Activated CD8-positive, alpha-beta memory T cell treated with anti-CD3 and anti-CD28 coated beads for 36 hours (primary cell): Measurements from ENCODE around the gene MISP3. TPM values are rescaled to one million over a fixed set of nuclear protein-coding genes. Genes with fewer than 3 reads are reported as not detected.
"Not testable (repeated sequence)": the region's sequence is repeated elsewhere in the genome, so short reads cannot be mapped to it uniquely, and the experiment has no call there.

Experiments used
- CTCF ChIA-PET: fragments of 350-600 bp; sonication (Branson Sonifier 250); formaldehyde crosslinking; loops from one replicate; lab custom pipeline; 2021; ENCODE audit warnings: antibody characterized with exemption; lab: Charles Lee
- POLR2A ChIA-PET: fragments of 350-600 bp; sonication (Branson Sonifier 250); formaldehyde crosslinking; loops from one replicate; lab custom pipeline; 2021; ENCODE audit warnings: antibody characterized with exemption; lab: Charles Lee
- total RNA-seq, 2 experiments: library from RNA; stranded (reverse); gene quantifications; one replicate each; pipeline ENCODE4 v1.2.3, GENCODE V29; 2021

Gene MISP3
- total RNA-seq, 2 experiments from 2014 or later, result 1.0 to 1.1 TPM

GRCh38 chr19:14050512-14050911 is 22.1 kb upstream of the MISP3 start:
- POLR2A ChIA-PET, result no interaction called here
- CTCF ChIA-PET, result interaction anchor here (0.7 to 1.2 kb wide), 2 partner anchors 170 to 183 kb away, joined by 3 read pairs; no protein-coding TSS in a partner anchor

- CTCF ChIA-PET, result interaction anchor here (1.2 to 2.6 kb wide), 2 partner anchors 8 to 170 kb away, joined by 3 to 5 read pairs; no protein-coding TSS in a partner anchor
- POLR2A ChIA-PET, result not testable (repeated sequence)
Observed at GRCh38 chr19:14050961-14051360, 21.6 kb upstream of the MISP3 start.

DNA sequence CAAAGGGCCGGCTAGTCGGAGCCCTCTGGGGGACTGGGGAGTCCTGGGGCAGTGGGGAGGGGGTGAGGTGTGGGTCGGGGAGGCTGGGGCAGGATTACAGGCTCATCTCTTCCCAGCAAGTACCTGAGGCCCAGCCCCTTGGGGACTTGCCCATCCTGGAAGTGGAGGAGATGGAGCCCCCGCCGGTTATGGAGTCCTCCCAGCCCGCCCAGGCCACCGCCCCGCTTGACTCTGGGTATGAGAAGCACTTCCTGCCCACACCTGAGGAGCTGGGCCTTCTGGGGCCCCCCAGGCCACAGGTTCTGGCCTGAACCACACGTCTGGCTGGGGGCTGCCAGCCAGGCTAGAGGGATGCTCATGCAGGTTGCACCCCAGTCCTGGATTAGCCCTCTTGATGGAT is 20.6 kb upstream of the MISP3 start:
- ChIA-PET POLR2A (interaction anchor here (0.7 kb wide), 1 partner anchor 13 kb away, joined by 7 read pairs; no protein-coding TSS in a partner anchor), CTCF (interaction anchor here (2.6 kb wide), 1 partner anchor 9 kb away, joined by 5 read pairs; no protein-coding TSS in a partner anchor)

- ChIA-PET POLR2A (interaction anchor here (0.7 kb wide), 1 partner anchor 13 kb away, joined by 7 read pairs; no protein-coding TSS in a partner anchor), CTCF (interaction anchor here (0.6 to 2.6 kb wide), 3 partner anchors 10 to 106 kb away, joined by 3 to 5 read pairs (median 3); no protein-coding TSS in a partner anchor)
Observed at GRCh38 chr19:14052470-14052869, 20.1 kb upstream of the MISP3 start.

DNA sequence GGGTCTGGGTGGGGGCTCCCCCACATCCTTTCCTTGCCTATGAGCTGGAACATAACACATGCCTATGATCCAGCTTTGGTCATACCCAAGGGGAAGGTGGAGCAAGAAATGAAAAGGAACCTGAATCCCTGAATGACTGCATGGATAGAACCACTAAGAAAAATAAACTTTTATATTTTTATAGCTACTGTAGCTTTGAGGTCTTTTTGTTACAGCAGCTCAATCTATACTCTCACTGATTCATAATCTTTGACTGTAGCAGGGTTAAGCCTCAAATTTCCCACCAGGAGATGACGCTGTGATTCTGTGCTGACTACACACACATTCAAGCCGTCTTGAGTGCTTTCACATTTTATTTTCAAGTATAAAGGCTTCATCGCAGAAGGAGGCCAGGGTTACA is 19.6 kb upstream of the MISP3 start:
- ChIA-PET CTCF (interaction anchor here (0.6 to 2.6 kb wide), 4 partner anchors 10 to 106 kb away, joined by 3 to 5 read pairs (median 3); no protein-coding TSS in a partner anchor), POLR2A (interaction anchor here (0.5 to 0.6 kb wide), 2 partner anchors 25 to 1269 kb away, joined by 3 to 7 read pairs; no protein-coding TSS in a partner anchor)

- ChIA-PET CTCF (interaction anchor here (0.7 to 2.6 kb wide), 2 partner anchors 11 to 18 kb away, joined by 3 to 5 read pairs; no protein-coding TSS in a partner anchor), POLR2A (interaction anchor here (0.5 to 0.6 kb wide), 2 partner anchors 25 to 1269 kb away, joined by 3 to 7 read pairs; no protein-coding TSS in a partner anchor)
Observed at GRCh38 chr19:14053500-14053899, 19.1 kb upstream of the MISP3 start.

GRCh38 chr19:14054099-14054498 is 18.5 kb upstream of the MISP3 start:
- ChIA-PET POLR2A (no interaction called here), CTCF (interaction anchor here (0.8 to 1.3 kb wide), 2 partner anchors 11 to 17 kb away, joined by 4 to 5 read pairs; no protein-coding TSS in a partner anchor)

- CTCF ChIA-PET, result interaction anchor here (0.8 to 1.3 kb wide), 2 partner anchors 11 to 16 kb away, joined by 4 to 5 read pairs; no protein-coding TSS in a partner anchor
- POLR2A ChIA-PET, result no interaction called here
Observed at GRCh38 chr19:14054721-14055120, 17.9 kb upstream of the MISP3 start.

DNA sequence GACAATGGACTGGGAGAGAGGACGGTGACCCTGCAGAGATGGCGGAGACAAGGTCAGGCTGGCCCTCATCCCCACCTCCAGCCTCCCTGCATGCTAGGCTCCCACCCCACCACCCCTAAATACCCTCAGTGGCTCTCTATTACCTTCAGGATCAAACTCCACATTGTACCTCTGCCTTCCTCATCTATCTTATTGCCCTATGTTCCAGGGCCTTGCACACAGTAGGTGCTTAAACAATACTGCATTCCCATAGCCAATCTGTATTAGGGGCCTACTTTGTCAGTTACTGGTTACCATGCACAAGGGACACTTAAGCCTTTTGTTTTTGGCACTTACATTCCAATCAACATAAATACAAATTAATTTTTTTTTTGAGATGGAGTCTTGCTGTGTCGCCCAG is 17.2 kb upstream of the MISP3 start:
- ChIA-PET POLR2A (no interaction called here), CTCF (interaction anchor here (1.3 kb wide), 1 partner anchor 16 kb away, joined by 5 read pairs; no protein-coding TSS in a partner anchor)

DNA sequence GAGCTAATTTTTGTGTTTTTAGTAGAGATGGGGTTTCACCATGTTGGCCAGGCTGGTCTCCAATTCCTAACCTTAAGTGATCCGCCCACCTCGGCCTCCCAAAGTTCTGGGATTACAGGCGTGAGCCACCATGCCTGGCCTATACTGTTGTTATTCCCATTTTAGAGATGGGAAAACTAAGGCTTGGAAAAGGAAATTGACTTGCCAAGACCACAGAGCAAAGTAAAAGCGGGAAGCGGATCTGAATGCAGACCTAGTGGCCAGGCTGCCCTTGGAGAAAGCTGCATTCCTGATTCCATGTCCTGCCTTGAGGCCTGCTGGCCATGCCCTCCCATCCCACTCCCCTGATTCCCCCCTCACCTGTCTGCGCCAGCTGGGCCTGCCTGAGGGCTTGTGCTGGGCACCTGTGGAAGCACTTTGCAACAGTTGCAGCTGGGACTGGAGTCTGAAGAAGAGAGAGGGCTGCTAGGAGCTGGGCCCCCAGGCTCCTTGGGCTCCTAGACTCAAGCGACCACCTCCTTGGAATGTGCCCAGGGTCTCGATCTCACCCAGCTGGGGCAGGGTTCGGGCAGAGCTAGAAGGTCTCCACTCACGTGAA is 16.4 kb upstream of the MISP3 start:
- ChIA-PET POLR2A (no interaction called here), CTCF (interaction anchor here (1.4 to 1.6 kb wide), 2 partner anchors 17 to 80 kb away, joined by 3 read pairs; partner anchors contain the start of gene ASF1B)

GRCh38 chr19:14056741-14057356 is 15.7 kb upstream of the MISP3 start:
- ChIA-PET POLR2A (interaction anchor here (0.5 kb wide), 1 partner anchor 22 kb away, joined by 3 read pairs; no protein-coding TSS in a partner anchor), CTCF (interaction anchor here (0.7 to 3.2 kb wide), 4 partner anchors 8 to 80 kb away, joined by 3 to 15 read pairs (median 3); partner anchors contain the start of genes ASF1B and IL27RA)

GRCh38 chr19:14058182-14059092 is 14.1 kb upstream of the MISP3 start:
- CTCF ChIA-PET, result interaction anchor here (0.7 to 4.6 kb wide), 15 partner anchors 10 to 182 kb away, joined by 3 to 37 read pairs (median 4); partner anchors contain the start of genes IL27RA, MISP3 and RLN3

GRCh38 chr19:14059093-14059480 is 13.5 kb upstream of the MISP3 start:
- POLR2A ChIA-PET, result interaction anchor here (0.5 kb wide), 1 partner anchor 21 kb away, joined by 4 read pairs; no protein-coding TSS in a partner anchor
- CTCF ChIA-PET, result interaction anchor here (0.6 to 4.6 kb wide), 19 partner anchors 10 to 265 kb away, joined by 3 to 37 read pairs (median 4); partner anchors contain the start of genes IL27RA, MISP3 and RLN3

More at GRCh38 chr19:14058182-14059092, 14.1 kb upstream of the MISP3 start:
- POLR2A ChIA-PET, result no interaction called here

GRCh38 chr19:14059652-14060155 is 12.9 kb upstream of the MISP3 start:
- POLR2A ChIA-PET, result interaction anchor here (0.5 kb wide), 1 partner anchor 22 kb away, joined by 4 read pairs; no protein-coding TSS in a partner anchor

DNA sequence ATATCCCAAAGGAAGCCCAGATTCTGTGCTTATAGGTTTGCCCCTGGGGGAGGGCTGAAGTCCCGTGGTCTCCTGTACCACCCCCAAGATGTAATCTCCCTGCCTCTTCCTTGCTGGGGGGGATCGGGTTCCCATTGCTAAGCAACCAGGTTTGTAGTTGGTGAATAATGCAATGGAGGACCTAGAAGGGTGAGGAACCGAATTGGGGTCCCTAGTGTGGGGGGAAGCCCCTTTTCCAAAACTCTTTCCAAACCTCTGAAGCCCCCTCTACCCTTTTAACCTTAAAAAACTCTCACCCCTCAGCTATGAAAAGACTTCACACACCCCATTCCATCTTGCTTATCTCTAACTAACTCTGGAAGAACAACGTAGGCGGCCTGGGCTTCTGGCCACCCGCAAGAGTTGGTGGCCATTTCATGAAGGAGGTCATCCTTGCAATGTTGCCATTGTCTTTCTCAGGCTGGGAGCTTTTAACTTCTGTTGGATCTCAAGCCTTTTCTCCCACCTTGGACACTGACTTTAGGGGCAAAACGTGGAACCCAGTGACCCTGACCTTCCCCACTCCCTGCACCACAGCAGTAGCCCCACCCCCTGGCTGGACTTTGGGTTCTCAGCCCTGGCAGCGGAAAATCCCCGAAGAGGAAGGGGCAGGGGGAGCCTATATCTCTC is 11.4 kb upstream of the MISP3 start:
- CTCF ChIA-PET, result interaction anchor here (1.0 to 4.6 kb wide), 4 partner anchors 11 to 182 kb away, joined by 3 to 37 read pairs (median 4); partner anchors contain the start of genes IL27RA and MISP3
- POLR2A ChIA-PET, result no interaction called here

More at GRCh38 chr19:14059652-14060155, 12.9 kb upstream of the MISP3 start:
- CTCF ChIA-PET, result interaction anchor here (0.6 to 4.6 kb wide), 17 partner anchors 11 to 269 kb away, joined by 3 to 37 read pairs (median 3); partner anchors contain the start of genes IL27RA and MISP3

DNA sequence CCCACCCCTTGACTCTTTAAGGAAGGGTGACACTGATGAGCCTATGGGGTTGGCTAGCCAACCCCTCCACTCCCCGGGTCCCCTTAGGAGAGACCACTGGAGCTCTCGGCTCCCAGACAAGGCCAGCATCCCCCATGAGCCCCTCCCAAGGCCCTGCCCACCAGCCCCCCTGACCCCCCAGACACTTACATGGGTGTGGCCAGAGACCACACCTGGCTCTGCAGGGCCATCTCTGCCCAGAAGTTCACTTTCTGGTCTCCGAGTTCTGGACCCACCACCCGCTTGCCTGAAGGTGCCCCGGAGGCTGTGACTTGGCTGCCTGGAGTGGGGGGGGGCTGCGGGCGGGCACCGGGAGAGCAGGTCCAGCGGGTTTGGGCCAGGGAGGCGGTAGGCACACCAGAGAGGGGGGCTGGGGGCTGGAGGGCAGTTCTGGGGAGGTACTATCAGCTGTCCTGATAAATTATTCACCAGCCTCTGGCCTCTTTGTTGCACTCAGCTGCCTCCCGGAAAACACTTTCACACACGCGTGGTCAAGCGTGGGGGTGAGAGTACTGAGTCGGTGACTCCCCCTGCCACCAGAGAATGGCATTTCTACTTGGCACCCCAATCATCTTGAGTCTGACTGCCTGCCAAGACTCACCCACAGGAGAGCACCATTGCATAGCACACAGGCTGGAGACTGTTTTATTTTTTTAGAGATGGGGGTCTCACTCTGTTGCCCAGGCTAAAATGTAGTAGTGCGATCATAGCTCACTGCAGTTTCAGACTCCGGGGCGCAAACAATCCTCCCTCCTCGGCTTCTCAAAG is 10.6 kb upstream of the MISP3 start, which contains the start of gene PALM3:
Gene PALM3, minus strand, starts transcription at position 326 of the 807 bp plus-strand sequence. Its CDS starts 96 bp downstream, at position 230.
- ChIA-PET POLR2A (no interaction called here), CTCF (interaction anchor here (4.6 kb wide), 1 partner anchor 10 kb away, joined by 37 read pairs; the partner anchor contains the start of gene MISP3)
